HepG2 (cell line): ENCODE measurements around the gene ADRA2B. TPM values are rescaled to one million over a fixed set of nuclear protein-coding genes. Genes with fewer than 3 reads are reported as not detected.

ENCODE experiments used
- ATAC-seq: fragments of 200-7000 bp; cut with Tn5 transposase; 3 replicates; pipeline ENCODE4 v1.9.1; 2020; ENCODE audit warnings: mild to moderate bottlenecking, moderate library complexity
- BruUV-seq: library from RNA; stranded (reverse); fragments of 400-500 nt; replicated peaks from 2 replicates; lab custom pipeline; 2021; lab: Mats Ljungman, UMichigan
- CTCF ChIA-PET: fragments of 300-600 bp; formaldehyde crosslinking; extraction: SDS; loops from one replicate; lab custom pipeline; 2021; ENCODE audit warnings: low total read pairs, inconsistent platforms, low intra/inter-chr PET ratio; lab: Yijun Ruan, JAX
- POLR2A ChIA-PET: fragments of 350-600 bp; sonication (Branson Sonifier 250); formaldehyde crosslinking; loops from one replicate; lab custom pipeline; 2020; ENCODE audit warnings: antibody characterized with exemption, inconsistent platforms; lab: Yijun Ruan, JAX
- DNase-seq: peaks from one replicate; pipeline ENCODE4 v3.0.0-alpha.2; 2015; ENCODE audit warnings: low spot score
- FAIRE-seq: peaks from 3 replicates; lab custom pipeline; 2011; peaks lifted over from hg19 to GRCh38; lab: Jason Lieb, UNC
- H2AFZ ChIP-seq: one replicate; pipeline ENCODE4 v1.6.1; 2011; ENCODE audit warnings: low read length, inconsistent platforms
- H3K27ac ChIP-seq: fragments of 300-600 bp; 3 replicates; pipeline ENCODE4 v1.8.0; 2011; ENCODE audit warnings: mixed run types, mild to moderate bottlenecking, mixed read lengths, low read length, inconsistent platforms; ENCODE audit not compliant: insufficient read depth; ENCODE audit errors: extremely low read length
- H3K27me3 ChIP-seq, 2 experiments: fragments of 200-600 bp in 1 of 2; 2 replicates in 1 of 2; 3 replicates in 1 of 2; pipeline versions ENCODE4 v1.6.0 to v1.8.0; 2011; ENCODE audit warnings: low read length in 2 of 2, mild to moderate bottlenecking in 2 of 2, moderate library complexity in 2 of 2, inconsistent platforms in 1 of 2; ENCODE audit not compliant: insufficient read depth in 2 of 2, control insufficient read depth in 1 of 2
- H3K36me3 ChIP-seq, 2 experiments: fragments of 200-600 bp in 1 of 2; replicated peaks in 1 of 2; 2 replicates in 1 of 2; 3 replicates in 1 of 2; pipeline versions ENCODE4 v1.5.1 to v1.8.0; 2011; ENCODE audit warnings: low read length in 2 of 2, inconsistent platforms in 1 of 2; ENCODE audit not compliant: insufficient read depth in 2 of 2, control insufficient read depth in 1 of 2
- H3K4me1 ChIP-seq: 2 replicates; pipeline ENCODE4 v1.5.1; 2012; ENCODE audit warnings: low read length, inconsistent platforms; ENCODE audit not compliant: insufficient read depth
- H3K4me2 ChIP-seq: 2 replicates; pipeline ENCODE4 v1.6.0; 2011; ENCODE audit warnings: low read depth, low read length, inconsistent platforms
- H3K4me3 ChIP-seq, 3 experiments: fragments of 200-600 bp in 1 of 3; sonication (generic), shearing (Covaris generic) in 1 of 3; replicated peaks in 1 of 3; 2 replicates each; pipeline ENCODE4 v1.5.1; 2011 to 2016; ENCODE audit warnings: low read length in 3 of 3, inconsistent platforms in 2 of 3, low read depth in 2 of 3, mild to moderate bottlenecking in 2 of 3, control low read depth in 1 of 3, mixed read lengths in 1 of 3; ENCODE audit not compliant: insufficient read depth in 1 of 3
- H3K79me2 ChIP-seq: one replicate; pipeline ENCODE4 v1.6.1; 2011; ENCODE audit warnings: low read length, inconsistent platforms; ENCODE audit not compliant: insufficient read depth
- H3K9ac ChIP-seq: 2 replicates; pipeline ENCODE4 v1.6.0; 2011; ENCODE audit warnings: mild to moderate bottlenecking, low read depth, low read length, inconsistent platforms; ENCODE audit not compliant: insufficient read depth
- H3K9me3 ChIP-seq: 2 replicates; pipeline ENCODE4 v1.5.1; 2012; ENCODE audit warnings: mild to moderate bottlenecking, low read length
- H4K20me1 ChIP-seq: 2 replicates; pipeline ENCODE4 v1.6.0; 2011; ENCODE audit warnings: inconsistent platforms, mild to moderate bottlenecking, low read length, moderate library complexity; ENCODE audit not compliant: insufficient read depth
- BCLAF1 ChIP-seq: fragments of 450-650 bp; IDR thresholded peaks from 2 replicates; pipeline ENCODE4 v1.6.1; 2017; ENCODE audit warnings: mild to moderate bottlenecking
- CHD2 ChIP-seq: IDR thresholded peaks from 2 replicates; pipeline ENCODE4 v1.6.1; 2011; ENCODE audit warnings: low read depth, low read length, improper control_type of control experiment
- MLX ChIP-seq: IDR thresholded peaks from 2 replicates; pipeline ENCODE4 v1.6.1; 2016
- NFKB2 ChIP-seq: sonication (generic); formaldehyde crosslinking; IDR thresholded peaks from 2 replicates; pipeline ENCODE4 v1.4.0; 2020; ENCODE audit warnings: missing genetic modification reagents, borderline replicate concordance
- NPAS2 ChIP-seq: sonication (generic); formaldehyde crosslinking; IDR thresholded peaks from 2 replicates; pipeline ENCODE4 v1.8.0; 2022; ENCODE audit warnings: mild to moderate bottlenecking, missing genetic modification reagents, borderline replicate concordance
- STAT6 ChIP-seq: sonication (generic); formaldehyde crosslinking; IDR thresholded peaks from 2 replicates; pipeline ENCODE4 v1.4.0; 2020; ENCODE audit warnings: missing genetic modification reagents, mild to moderate bottlenecking, borderline replicate concordance
- TBX2 ChIP-seq: sonication (generic); formaldehyde crosslinking; IDR thresholded peaks from 2 replicates; pipeline ENCODE4 v1.5.0; 2020; ENCODE audit warnings: missing genetic modification reagents, mild to moderate bottlenecking, borderline replicate concordance
- ZBTB4 ChIP-seq: sonication (generic); formaldehyde crosslinking; IDR thresholded peaks from 2 replicates; pipeline ENCODE4 v1.4.0; 2020; ENCODE audit warnings: missing genetic modification reagents, mild to moderate bottlenecking, borderline replicate concordance
- ZNF224 ChIP-seq: sonication (generic); formaldehyde crosslinking; IDR thresholded peaks from 2 replicates; pipeline ENCODE4 v1.5.0; 2020; ENCODE audit warnings: mild to moderate bottlenecking, missing genetic modification reagents
- ZNF317 ChIP-seq: sonication (generic); formaldehyde crosslinking; IDR thresholded peaks from 2 replicates; pipeline ENCODE4 v1.5.0; 2020; ENCODE audit warnings: mild to moderate bottlenecking, missing genetic modification reagents
- ZNF547 ChIP-seq: sonication (generic); formaldehyde crosslinking; IDR thresholded peaks from 2 replicates; pipeline ENCODE4 v1.5.1; 2020; ENCODE audit warnings: mild to moderate bottlenecking, missing genetic modification reagents
- ZNF597 ChIP-seq: sonication (generic); formaldehyde crosslinking; IDR thresholded peaks from 2 replicates; pipeline ENCODE4 v1.5.0; 2020; ENCODE audit warnings: missing genetic modification reagents
- ZNF776 ChIP-seq: sonication (generic); formaldehyde crosslinking; IDR thresholded peaks from 2 replicates; pipeline ENCODE4 v1.4.0; 2020; ENCODE audit warnings: mild to moderate bottlenecking, missing genetic modification reagents
- WGBS: methylation state at CpG from one replicate; pipeline ENCODE4 v1.1.6; 2017; ENCODE audit warnings: low lambda C conversion rate; 5-methylcytosine and 5-hydroxymethylcytosine counted together
- in situ Hi-C: cut with HindIII; loops from 2 replicates; pipeline ENCODE4 v1.10.0; 2017; ENCODE audit warnings: low pct_unique_long_range_greater_than_20kb; ENCODE audit not compliant: extremely low pct_ligation_motif_present
- intact Hi-C: fragments of 100-400 bp; cut with micrococcal nuclease; formaldehyde crosslinking; loops from one replicate; pipeline ENCODE4 v1.10.0; 2022; ENCODE audit not compliant: unreplicated experiment
- polyA plus RNA-seq, 8 experiments: library from polyadenylated mRNA; depleted of rRNA in 3 of 8; stranded (reverse) in 7 of 8; unstranded in 1 of 8; fragments of >200 nt; fragmentation: Illumina TruSeq in 4 of 8; extraction: Trizol in 4 of 8; gene quantifications; 2 replicates each; pipeline versions ENCODE4 v1.2.1 to v1.2.3, GENCODE V29; 2011 to 2016; ENCODE audit warnings: low read depth in 4 of 8, missing spikeins in 1 of 8, mixed read lengths in 1 of 8; ENCODE audit not compliant: insufficient read depth in 1 of 8
- total RNA-seq, 5 experiments: library from RNA; depleted of rRNA; stranded (reverse); fragments of >200 nt; fragmentation: Illumina TruSeq; extraction: Trizol; gene quantifications; 2 replicates each; pipeline ENCODE4 v1.2.3, GENCODE V29; 2016; ENCODE audit warnings: low read depth in 1 of 5

ADRA2B gene
- total and polyA plus RNA-seq, 2 of the 13 experiments (the other 11 are each of a cell fraction or from before 2014, with no cell fraction given): not detected

DNA sequence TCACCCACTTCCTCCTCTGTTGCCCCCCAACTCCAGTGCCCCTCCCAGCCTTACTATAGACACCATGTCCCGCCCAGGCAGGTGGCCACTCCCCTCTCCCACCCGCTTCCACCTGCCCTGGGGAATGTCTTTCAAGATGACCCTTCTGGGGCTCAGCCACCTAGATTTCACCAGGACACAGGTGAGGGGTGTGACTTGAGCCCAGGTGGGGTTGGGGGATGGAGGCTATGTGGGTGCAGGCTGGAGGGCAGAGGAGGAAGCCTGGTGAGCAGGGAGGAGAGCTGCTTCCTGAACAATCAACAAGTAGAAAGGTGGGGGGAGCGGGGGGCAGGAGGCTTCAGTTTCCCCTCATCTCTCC lies 8.7 kb downstream of the ADRA2B start:
- H3K27me3 ChIP-seq: peaks cover 5 to 11% of the 10 kb centered on the region in 2 experiments; a peak in 2 of 5 replicates
- ATAC-seq: no peak
- H3K9ac ChIP-seq: no peak overlapping the region
- H3K36me3 ChIP-seq: no peaks in the 10 kb centered on the region
- H3K27ac ChIP-seq: no peak overlapping the region
- intact Hi-C loops: no loop called here
- WGBS: 32% methylated on average over 3 of the region's 3 CpGs
- no peaks in the 10 kb centered on the region for H3K79me2 ChIP-seq
- H3K4me2 ChIP-seq: no peak overlapping the region
- peaks cover 30% of the 10 kb centered on the region for H3K4me1 ChIP-seq
- H4K20me1 ChIP-seq: no peaks in the 10 kb centered on the region
- ChIA-PET POLR2A (no interaction called here), CTCF (interaction anchor here (1.2 kb wide), 1 partner anchor 10 kb away, joined by 3 read pairs; no protein-coding TSS in a partner anchor)
- no TSS peak for BruUV-seq
- FAIRE-seq: no peak
- in situ Hi-C loops: loop anchor here (25.0 kb wide), 2 partner anchors 95 to 270 kb away; no protein-coding TSS in a partner anchor
- H3K9me3 ChIP-seq: no peaks in the 10 kb centered on the region
- DNase-seq: no peak
- no peak overlapping the region for H2AFZ ChIP-seq
- H3K4me3 ChIP-seq: no peak overlapping the region
- TF ChIP-seq ZNF224 (CRISPR knock-in tag) (no peak), STAT6 (CRISPR knock-in tag) (no peak), ZNF547 (CRISPR knock-in tag) (no peak), BCLAF1 (no peak), ZNF317 (no peak), TBX2 (CRISPR knock-in tag) (no peak), ZBTB4 (CRISPR knock-in tag) (no peak), ZNF776 (no peak), ZNF597 (CRISPR knock-in tag) (no peak), MLX (CRISPR knock-in tag) (no peak), NPAS2 (CRISPR knock-in tag) (no peak), NFKB2 (no peak), CHD2 (no peak)
